GM23248 (cell line): ENCODE results near the gene PGAP6.

Source experiments
- EZH2 ChIP-seq: fragments of 200-600 bp; sonication (generic); IDR thresholded peaks from 2 replicates; pipeline ENCODE4 v1.6.1; 2018; ENCODE audit warnings: antibody characterized with exemption, mild to moderate bottlenecking; ENCODE audit not compliant: insufficient read depth, poor library complexity, severe bottlenecking
- EZH2phosphoT487 ChIP-seq: fragments of 200-600 bp; sonication (generic); IDR thresholded peaks from 2 replicates; pipeline ENCODE4 v1.6.1; 2018; ENCODE audit warnings: antibody characterized with exemption, moderate library complexity, mild to moderate bottlenecking, low read depth; ENCODE audit not compliant: insufficient read depth

GRCh38 chr16:375212-375611 is 6.6 kb downstream of the PGAP6 start:
- TF ChIP-seq EZH2: no peak
- TF ChIP-seq EZH2phosphoT487: no peak
